C4-2B (cell line): ENCODE data around the gene ZSWIM4.
A peak's percentile ranks its signal among the peaks of the same experiment; 100 is the strongest.

Source experiments
- H3K27ac ChIP-seq: fragments of 450-650 bp; 2 replicates; pipeline ENCODE4 v1.5.1; 2017
- CTCF ChIP-seq: fragments of 450-650 bp; conservative IDR thresholded peaks from 2 replicates; pipeline ENCODE4 v1.5.1; 2017; ENCODE audit warnings: mild to moderate bottlenecking
- ZFX ChIP-seq: fragments of 450-650 bp; IDR thresholded peaks from 2 replicates; pipeline ENCODE4 v1.6.1; 2017

Gene ZSWIM4

GRCh38 chr19:13869281-13869680, 74.0 kb downstream of the ZSWIM4 start:
- H3K27ac ChIP-seq = no peak overlapping the region
- no peak for TF ChIP-seq CTCF
- no peak for TF ChIP-seq ZFX

GRCh38 chr19:13870873-13871272, 75.6 kb downstream of the ZSWIM4 start:
- no peak overlapping the region for H3K27ac ChIP-seq

GRCh38 chr19:13872339-13872694, 77.1 kb downstream of the ZSWIM4 start:
- no peak overlapping the region for H3K27ac ChIP-seq
- TF ChIP-seq CTCF = no peak
- TF ChIP-seq ZFX = no peak

More at GRCh38 chr19:13870873-13871272, 75.6 kb downstream of the ZSWIM4 start:
- no peak for TF ChIP-seq CTCF
- TF ChIP-seq ZFX = no peak

GRCh38 chr19:13872695-13873389, 77.6 kb downstream of the ZSWIM4 start:
- TF ChIP-seq CTCF = no peak
- no peak overlapping the region for H3K27ac ChIP-seq

- peak overlapping the region; percentile 25; the same call in 1 of the 2 replicates for H3K27ac ChIP-seq
These were observed 78.7 kb downstream of the ZSWIM4 start for GRCh38 chr19:13873834-13874515.

GRCh38 chr19:13875824-13876223, 80.6 kb downstream of the ZSWIM4 start:
- H3K27ac ChIP-seq = no peak overlapping the region
- TF ChIP-seq ZFX = no peak
- no peak for TF ChIP-seq CTCF

More at GRCh38 chr19:13873834-13874515, 78.7 kb downstream of the ZSWIM4 start:
- no peak for TF ChIP-seq ZFX
- TF ChIP-seq CTCF = no peak

GRCh38 chr19:13876834-13877233, 81.6 kb downstream of the ZSWIM4 start, which contains the start of gene NANOS3:
TSS of gene NANOS3 (plus strand) at chr19:13877134. CDS start at chr19:13877249, 115 bp downstream.
- TF ChIP-seq ZFX = no peak
- TF ChIP-seq CTCF = no peak
- peak within 1 kb of the TSS; percentile 31 for H3K27ac ChIP-seq
